HEK293T (cell line): Measurements from ENCODE around the gene OR2D3.

Experiments
- ARNT ChIP-seq: fragments of 450-650 bp; IDR thresholded peaks from 2 replicates; pipeline ENCODE4 v1.6.1; 2017; ENCODE audit warnings: mild to moderate bottlenecking
- BHLHE40 ChIP-seq: fragments of 450-650 bp; IDR thresholded peaks from 2 replicates; pipeline ENCODE4 v1.6.1; 2016; ENCODE audit warnings: mild to moderate bottlenecking, moderate library complexity, borderline replicate concordance
- ELF4 ChIP-seq: fragments of 450-650 bp; IDR thresholded peaks from 2 replicates; pipeline ENCODE4 v1.6.1; 2017; ENCODE audit warnings: antibody characterized with exemption
- FOXA1 ChIP-seq: fragments of 450-650 bp; IDR thresholded peaks from 2 replicates; pipeline ENCODE4 v1.6.1; 2016; ENCODE audit warnings: mild to moderate bottlenecking
- FOXK2 ChIP-seq: fragments of 450-650 bp; IDR thresholded peaks from 2 replicates; pipeline ENCODE4 v1.6.1; 2016; ENCODE audit warnings: mild to moderate bottlenecking
- FOXM1 ChIP-seq: fragments of 450-650 bp; IDR thresholded peaks from 2 replicates; pipeline ENCODE4 v1.6.1; 2017; ENCODE audit warnings: mild to moderate bottlenecking, borderline replicate concordance
- HDGF ChIP-seq: fragments of 450-650 bp; IDR thresholded peaks from 2 replicates; pipeline ENCODE4 v1.6.1; 2017; ENCODE audit warnings: antibody characterized with exemption, borderline replicate concordance
- L3MBTL2 ChIP-seq: fragments of 450-650 bp; conservative IDR thresholded peaks from 2 replicates; pipeline ENCODE4 v1.6.1; 2016; ENCODE audit warnings: mild to moderate bottlenecking
- LEF1 ChIP-seq: fragments of 450-650 bp; IDR thresholded peaks from 2 replicates; pipeline ENCODE4 v1.6.1; 2017; ENCODE audit warnings: mild to moderate bottlenecking, borderline replicate concordance
- NFRKB ChIP-seq: fragments of 450-650 bp; IDR thresholded peaks from 2 replicates; pipeline ENCODE4 v1.6.1; 2016; ENCODE audit warnings: mild to moderate bottlenecking, moderate library complexity
- SP1 ChIP-seq: fragments of 450-650 bp; IDR thresholded peaks from 2 replicates; pipeline ENCODE4 v1.6.1; 2017
- SUZ12 ChIP-seq: fragments of 450-650 bp; IDR thresholded peaks from 2 replicates; pipeline ENCODE4 v1.6.1; 2016; ENCODE audit warnings: mild to moderate bottlenecking
- TARDBP ChIP-seq: fragments of 450-650 bp; IDR thresholded peaks from 2 replicates; pipeline ENCODE4 v1.6.1; 2016
- ZNF384 ChIP-seq: fragments of 450-650 bp; IDR thresholded peaks from 2 replicates; pipeline ENCODE4 v1.6.1; 2016

DNA sequence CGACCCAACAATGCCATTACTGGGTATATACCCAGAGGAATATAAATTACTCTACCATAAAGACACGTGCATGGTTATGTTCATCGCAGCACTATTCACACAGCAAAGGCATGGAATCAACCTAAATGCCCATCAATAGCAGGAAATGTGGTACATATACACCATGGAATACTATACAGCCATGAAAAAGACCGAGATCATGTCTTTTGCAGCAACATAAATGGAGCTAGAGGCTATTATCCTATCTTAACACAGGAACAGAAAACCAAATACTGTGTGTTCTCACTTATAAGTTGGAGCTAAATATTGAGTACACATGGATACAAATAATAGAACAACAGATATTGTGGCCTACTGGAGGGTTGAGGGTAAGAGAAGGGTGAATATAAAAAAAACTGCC, 32.0 kb upstream of the OR2D3 start:
- TF ChIP-seq FOXM1: no peak
- no peak for TF ChIP-seq BHLHE40
- TF ChIP-seq L3MBTL2: no peak
- TF ChIP-seq ARNT: no peak
- TF ChIP-seq FOXK2: no peak
- TF ChIP-seq NFRKB: no peak
- no peak for TF ChIP-seq FOXA1
- no peak for TF ChIP-seq SP1
- TF ChIP-seq ELF4: no peak
- no peak for TF ChIP-seq ZNF384
- no peak for TF ChIP-seq TARDBP
- no peak for TF ChIP-seq HDGF
- no peak for TF ChIP-seq SUZ12
- TF ChIP-seq LEF1: no peak
